Kidney epithelial cell (primary cell): ENCODE results near the gene PNPLA2. TPM values are rescaled to one million over a fixed set of nuclear protein-coding genes. Genes with fewer than 3 reads are reported as not detected.

Experiments used
- DNase-seq: peaks from one replicate; pipeline ENCODE4 v3.0.0-alpha.2; 2010; ENCODE audit warnings: low read depth
- H3K27me3 ChIP-seq: 2 replicates; pipeline ENCODE4 v1.6.0; 2011; ENCODE audit warnings: low read length; ENCODE audit not compliant: control insufficient read depth, insufficient read depth
- H3K36me3 ChIP-seq: 2 replicates; pipeline ENCODE4 v1.5.1; 2011; ENCODE audit warnings: low read length; ENCODE audit not compliant: control insufficient read depth, insufficient read depth
- H3K4me3 ChIP-seq: 2 replicates; pipeline ENCODE4 v1.5.1; 2011; ENCODE audit warnings: low read depth, mild to moderate bottlenecking, control low read depth, low read length
- CTCF ChIP-seq: IDR thresholded peaks from 2 replicates; pipeline ENCODE4 v1.5.1; 2011; ENCODE audit warnings: mild to moderate bottlenecking, moderate library complexity, low read length, control low read depth, inconsistent platforms; ENCODE audit not compliant: insufficient read depth, poor library complexity, severe bottlenecking
- total RNA-seq: library from RNA; depleted of rRNA; stranded (reverse); fragments of >200 nt; gene quantifications from 2 replicates; pipeline ENCODE4 v1.2.3, GENCODE V29; 2015

The PNPLA2 gene
- total RNA-seq, 1 donor from 2014 or later = 27.5 TPM

- Histone ChIP-seq H3K36me3 (no peaks in the 10 kb centered on the region), H3K27me3 (no peaks in the 10 kb centered on the region), H3K4me3 (no peak overlapping the region)
- TF ChIP-seq CTCF = no peak
- DNase-seq = no peak
Observed at GRCh38 chr11:863023-863909, 44.6 kb downstream of the PNPLA2 start.

- Histone ChIP-seq H3K27me3 (no peaks in the 10 kb centered on the region), H3K36me3 (no peaks in the 10 kb centered on the region), H3K4me3 (no peak overlapping the region)
- no peak for DNase-seq
- no peak for TF ChIP-seq CTCF
Observed at GRCh38 chr11:863910-864827, 45.5 kb downstream of the PNPLA2 start.

- no peak for TF ChIP-seq CTCF
- Histone ChIP-seq H3K4me3 (no peak overlapping the region), H3K36me3 (no peaks in the 10 kb centered on the region), H3K27me3 (no peaks in the 10 kb centered on the region)
- DNase-seq = no peak
Observed at GRCh38 chr11:864898-865297, 46.2 kb downstream of the PNPLA2 start.

- no peak for TF ChIP-seq CTCF
- Histone ChIP-seq H3K4me3 (no peak overlapping the region), H3K27me3 (no peaks in the 10 kb centered on the region), H3K36me3 (no peaks in the 10 kb centered on the region)
- DNase-seq = no peak
Observed at GRCh38 chr11:865462-866430, 47.0 kb downstream of the PNPLA2 start.

- H3K27me3 ChIP-seq = no peaks in the 10 kb centered on the region
- no peak overlapping the region for H3K4me3 ChIP-seq
- no peaks in the 10 kb centered on the region for H3K36me3 ChIP-seq
- no peak for TF ChIP-seq CTCF
- no peak for DNase-seq
Observed at GRCh38 chr11:866481-866880, 47.8 kb downstream of the PNPLA2 start.
